Measurements from ENCODE around the gene PIGO.

PIGO gene

GRCh38 chr9:35070823-35071813 is 25.3 kb downstream of the PIGO start:
- no peak for DNase-seq

GRCh38 chr9:35069020-35069419 is 27.4 kb downstream of the PIGO start:
- no peak for DNase-seq

GRCh38 chr9:35067056-35067455 is 29.3 kb downstream of the PIGO start:
- no peak for DNase-seq

- DNase-seq, result no peak
Measured at GRCh38 chr9:35060548-35061207, 35.7 kb downstream of the PIGO start.

GRCh38 chr9:35059438-35059837 is 37.0 kb downstream of the PIGO start:
- no peak for DNase-seq

GRCh38 chr9:35057271-35057620 is 39.1 kb downstream of the PIGO start:
- DNase-seq, result no peak

- DNase-seq, result no peak
Measured at GRCh38 chr9:35056571-35057270, 39.7 kb downstream of the PIGO start.

GRCh38 chr9:35054871-35055644 is 41.3 kb downstream of the PIGO start:
- no peak for DNase-seq

GRCh38 chr9:35054185-35054835 is 42.1 kb downstream of the PIGO start:
- no peak for DNase-seq

GRCh38 chr9:35051069-35051967 is 45.1 kb downstream of the PIGO start:
- DNase-seq, result no peak

GRCh38 chr9:35048511-35048910 is 47.9 kb downstream of the PIGO start:
- DNase-seq, result no peak

GRCh38 chr9:35044071-35044470 is 52.3 kb downstream of the PIGO start:
- DNase-seq, result no peak

GRCh38 chr9:35042891-35043545 is 53.4 kb downstream of the PIGO start:
- DNase-seq, result no peak

GRCh38 chr9:35042081-35042604 is 54.2 kb downstream of the PIGO start:
- DNase-seq, result no peak

Data from NCI-H1048 (cell line).